ENCODE data around the gene VAV3. TPM values are rescaled to one million over a fixed set of nuclear protein-coding genes. Genes with fewer than 3 reads are reported as not detected.

Gene VAV3
- total and polyA plus RNA-seq, 2 of the 13 experiments (the other 11 are each of a cell fraction or from before 2014, with no cell fraction given) = 15.9 to 29.8 TPM

- H4K20me1 ChIP-seq (ENCODE audit: insufficient read depth, low read length) = no peaks in the 10 kb centered on the region
- no peak overlapping the region for H3K9ac ChIP-seq (ENCODE audit: insufficient read depth, low read depth, low read length)
- CTCF ChIA-PET (ENCODE audit: low intra/inter-chr PET ratio, low total read pairs) = no interaction called here
- 82% methylated on average over 3 of the region's 3 CpGs for WGBS (ENCODE audit: low lambda C conversion rate)
- TF ChIP-seq ZNF142 (CRISPR knock-in tag; IDR thresholded peaks at IDR 0.05) = no peak
- H3K27me3 ChIP-seq (ENCODE audit: control insufficient read depth in 1 of 2, insufficient read depth in 2 of 2, low read length in 2 of 2) = no peaks in the 10 kb centered on the region; a peak in 1 of 5 replicates
- no peaks in the 10 kb centered on the region for H3K79me2 ChIP-seq (ENCODE audit: insufficient read depth, low read length)
- no peak overlapping the region for H3K4me3 ChIP-seq (replicated peaks in 1 of 3; ENCODE audit: insufficient read depth in 1 of 3, low read depth in 2 of 3, low read length in 3 of 3)
- H3K27ac ChIP-seq (ENCODE audit: extremely low read length, insufficient read depth, low read length) = no peak overlapping the region
- no peak overlapping the region for H3K4me2 ChIP-seq (ENCODE audit: low read depth, low read length)
- intact Hi-C loops (cut with micrococcal nuclease; ENCODE audit: unreplicated experiment) (no loop called here), in situ Hi-C loops (cut with HindIII; ENCODE audit: extremely low pct_ligation_motif_present, low pct_unique_long_range_greater_than_20kb) (no loop called here)
- DNase-seq (ENCODE audit: low spot score) (no peak), ATAC-seq (no peak), FAIRE-seq (no peak)
- POLR2A ChIA-PET = no interaction called here
- H3K4me1 ChIP-seq (ENCODE audit: insufficient read depth, low read length) = no peaks in the 10 kb centered on the region
- H3K9me3 ChIP-seq (ENCODE audit: low read length) = no peaks in the 10 kb centered on the region
- no peak overlapping the region for H2AFZ ChIP-seq (ENCODE audit: low read length)
- no TSS peak for BruUV-seq (replicated peaks)
- 0 out of 5 replicates have a peak, but pooled peaks cover 0 to 2% of the 10 kb centered on the region in 2 experiments for H3K36me3 ChIP-seq (replicated peaks in 1 of 2; ENCODE audit: control insufficient read depth in 1 of 2, insufficient read depth in 2 of 2, low read length in 2 of 2)
Observed at GRCh38 chr1:107572674-107573211, 392.2 kb downstream of the VAV3 start.

DNA sequence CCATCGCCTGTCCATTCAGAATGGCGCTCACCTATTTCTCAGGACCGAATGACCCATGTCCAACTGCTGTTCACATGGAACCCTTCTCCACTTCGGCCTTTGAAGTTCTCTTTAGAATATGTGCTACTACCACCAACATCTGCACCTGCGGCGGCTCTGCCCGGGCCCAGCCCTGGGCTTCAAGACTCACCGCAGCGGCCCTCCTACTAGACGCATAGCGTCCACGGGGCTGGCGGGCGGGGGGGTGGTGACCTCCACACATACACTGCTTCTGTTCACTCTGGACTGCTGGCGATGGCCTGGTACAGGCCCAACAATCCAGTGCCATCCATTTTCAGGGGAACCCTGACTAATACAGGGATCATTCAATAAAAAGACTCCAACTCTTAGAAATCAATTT is 394.2 kb downstream of the VAV3 start:
- intact Hi-C loops (cut with micrococcal nuclease; ENCODE audit: unreplicated experiment) = no loop called here

More for the DNA sequence above, 394.2 kb downstream of the VAV3 start:
- TF ChIP-seq ZNF768 (CRISPR knock-in tag; IDR thresholded peaks at IDR 0.05) = no peak
- Histone ChIP-seq H4K20me1 (ENCODE audit: insufficient read depth, low read length) (no peaks in the 10 kb centered on the region), H3K4me1 (ENCODE audit: insufficient read depth, low read length) (no peaks in the 10 kb centered on the region), H3K9ac (ENCODE audit: insufficient read depth, low read depth, low read length) (no peak overlapping the region), H2AFZ (ENCODE audit: low read length) (no peak overlapping the region), H3K9me3 (ENCODE audit: low read length) (no peaks in the 10 kb centered on the region), H3K27me3 (ENCODE audit: control insufficient read depth in 1 of 2, insufficient read depth in 2 of 2, low read length in 2 of 2) (no peaks in the 10 kb centered on the region; a peak in 1 of 5 replicates), H3K36me3 (replicated peaks in 1 of 2; ENCODE audit: control insufficient read depth in 1 of 2, insufficient read depth in 2 of 2, low read length in 2 of 2) (0 out of 5 replicates have a peak, but pooled peaks cover 0 to 2% of the 10 kb centered on the region in 2 experiments), H3K4me3 (replicated peaks in 1 of 3; ENCODE audit: insufficient read depth in 1 of 3, low read depth in 2 of 3, low read length in 3 of 3) (no peak overlapping the region), H3K27ac (ENCODE audit: extremely low read length, insufficient read depth, low read length) (no peak overlapping the region), H3K79me2 (ENCODE audit: insufficient read depth, low read length) (no peaks in the 10 kb centered on the region), H3K4me2 (ENCODE audit: low read depth, low read length) (no peak overlapping the region)
- in situ Hi-C loops (cut with HindIII; ENCODE audit: extremely low pct_ligation_motif_present, low pct_unique_long_range_greater_than_20kb) = no loop called here
- DNase-seq (ENCODE audit: low spot score) (no peak), ATAC-seq (no peak), FAIRE-seq (no peak)
- no TSS peak for BruUV-seq (replicated peaks)
- CTCF ChIA-PET (ENCODE audit: low intra/inter-chr PET ratio, low total read pairs) = no interaction called here
- POLR2A ChIA-PET = no interaction called here
- WGBS (ENCODE audit: low lambda C conversion rate) = 98% methylated on average over 15 of the region's 15 CpGs
